Lower leg skin (tissue), 4 donors: ENCODE measurements around the gene CLN6. TPM values are rescaled to one million over a fixed set of nuclear protein-coding genes. Genes with fewer than 3 reads are reported as not detected.
"Not testable (repeated sequence)": the region's sequence is repeated elsewhere in the genome, so short reads cannot be mapped to it uniquely, and the experiment has no call there.

Experiments
- DNase-seq, 2 donors: peaks; one replicate each; pipeline ENCODE4 v3.0.0-alpha.2; 2019; ENCODE audit warnings: low spot score in 2 of 2
- H3K4me3 ChIP-seq: fragments of 200-600 bp; sonication (generic); 2 replicates; pipeline ENCODE4 v1.5.1; 2017; ENCODE audit warnings: mild to moderate bottlenecking, low read depth; ENCODE audit not compliant: poor library complexity, severe bottlenecking
- CTCF ChIP-seq, 3 donors: fragments of 450-650 bp; IDR thresholded peaks; one replicate each; pipeline ENCODE4 v1.5.1; 2016; ENCODE audit warnings: antibody characterized with exemption in 3 of 3, mild to moderate bottlenecking in 3 of 3, moderate library complexity in 2 of 3
- POLR2A ChIP-seq, 2 donors: fragments of 450-650 bp; IDR thresholded peaks; one replicate each; pipeline ENCODE4 v1.6.1; 2016 to 2017; ENCODE audit warnings: antibody characterized with exemption in 2 of 2, mild to moderate bottlenecking in 1 of 2, moderate library complexity in 1 of 2
- WGBS, 2 donors: methylation state at CpG; one replicate each; pipeline ENCODE4 v1.1.5; 2018; 5-methylcytosine and 5-hydroxymethylcytosine counted together
- intact Hi-C: fragments of 100-400 bp; cut with DNase I; formaldehyde crosslinking; loops from one replicate; pipeline ENCODE4 v1.15.0; 2023; ENCODE audit warnings: low total_unique reads
- total RNA-seq, 4 donors: library from RNA; depleted of rRNA; stranded (reverse); fragments of >200 nt; gene quantifications; one replicate each; pipeline ENCODE4 v1.1.0, GENCODE V29; 2016

Gene CLN6
- total RNA-seq, 4 donors from 2014 or later, result 9.9 to 22.5 (median 15.1) TPM

DNA sequence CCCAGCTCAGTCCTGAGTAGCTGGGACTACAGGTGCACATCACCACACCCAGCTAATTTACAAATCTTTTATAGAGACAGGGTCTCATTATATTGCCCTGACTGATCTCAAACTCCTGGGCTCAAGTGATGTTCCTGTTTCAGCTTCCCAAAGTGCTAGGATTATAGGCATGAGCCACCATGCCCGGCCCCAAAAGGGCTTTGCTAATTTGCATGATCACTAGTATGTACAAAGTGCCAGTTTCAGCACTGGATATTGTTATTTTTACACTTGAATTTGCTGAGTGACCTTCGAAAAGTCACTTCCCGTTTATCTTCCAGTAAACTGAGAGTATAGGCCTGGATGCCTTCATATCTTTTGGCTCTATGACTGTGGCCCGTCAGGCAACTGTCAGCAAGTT lies 12.2 kb downstream of the CLN6 start:
- TF ChIP-seq CTCF (IDR thresholded peaks at IDR 0.05) (no peak), POLR2A (IDR thresholded peaks at IDR 0.05) (no peak)
- peak in 1 of 2 donors; percentile 62 for DNase-seq
- intact Hi-C loops, result no loop called here
- 92 to 93% methylated on average over 4 of the region's 4 CpGs for WGBS, 2 donors
- no peak overlapping the region for H3K4me3 ChIP-seq

DNA sequence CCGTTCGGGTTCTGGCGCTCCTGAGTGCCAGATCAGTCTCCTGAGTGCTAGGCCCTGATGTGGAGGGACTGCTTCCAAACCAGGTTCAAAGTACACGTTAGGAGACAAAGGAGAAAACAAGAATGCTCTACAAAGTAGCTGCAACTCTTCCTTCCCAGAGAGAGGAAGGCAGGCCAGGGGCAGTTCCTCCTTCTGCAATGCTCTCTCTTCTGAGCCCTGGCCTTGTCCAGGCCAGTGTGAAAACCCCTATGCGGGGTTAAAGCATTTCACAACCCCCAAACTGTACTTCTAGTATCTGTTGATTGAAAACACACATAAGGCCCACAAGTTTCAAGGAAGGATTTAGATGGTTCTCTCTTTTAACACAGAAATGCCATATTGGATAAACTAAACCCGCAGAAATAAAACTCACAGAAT lies 14.7 kb downstream of the CLN6 start:
- DNase-seq, result peak in 1 of 2 donors; percentile 77
- TF ChIP-seq POLR2A (IDR thresholded peaks at IDR 0.05), result no peak
- TF ChIP-seq CTCF (IDR thresholded peaks at IDR 0.05), result no peak
- 77 to 80% methylated on average over 6 of the region's 6 CpGs for WGBS, 2 donors
- H3K4me3 ChIP-seq, result no peak overlapping the region
- intact Hi-C loops, result no loop called here

GRCh38 chr15:68213991-68214837 lies 15.3 kb downstream of the CLN6 start:
- peak in 1 of 2 donors; percentile 83 for DNase-seq
- H3K4me3 ChIP-seq, result no peak overlapping the region
- TF ChIP-seq CTCF (IDR thresholded peaks at IDR 0.05) (no peak), POLR2A (IDR thresholded peaks at IDR 0.05) (no peak)
- 94 to 96% methylated on average over 17 of the region's 17 CpGs for WGBS, 2 donors
- intact Hi-C loops, result no loop called here

GRCh38 chr15:68213491-68213845 lies 16.1 kb downstream of the CLN6 start:
- intact Hi-C loops, H3K4me3 ChIP-seq: not testable (repeated sequence)
- 95% methylated on average over 6 of the region's 6 CpGs for WGBS, 2 donors
- DNase-seq, result peak in 1 of 2 donors; percentile 50

GRCh38 chr15:68211656-68212320 lies 17.7 kb downstream of the CLN6 start:
- WGBS, 2 donors, result 93 to 97% methylated on average over 10 to 14 of the region's 14 CpGs
- TF ChIP-seq POLR2A (IDR thresholded peaks at IDR 0.05), result no peak
- no peak for TF ChIP-seq CTCF (IDR thresholded peaks at IDR 0.05)
- intact Hi-C loops, result no loop called here
- DNase-seq, result peak in 1 of 2 donors; percentile 60
- no peak overlapping the region for H3K4me3 ChIP-seq

GRCh38 chr15:68210821-68211655 lies 18.5 kb downstream of the CLN6 start:
- TF ChIP-seq CTCF (IDR thresholded peaks at IDR 0.05), result no peak
- DNase-seq, result peak in 1 of 2 donors; percentile 88
- intact Hi-C loops, result no loop called here
- H3K4me3 ChIP-seq, result no peak overlapping the region
- WGBS, 2 donors, result 49 to 58% methylated on average over 19 to 23 of the region's 23 CpGs
